ENCODE results near the gene PET100. TPM values are rescaled to one million over a fixed set of nuclear protein-coding genes. Genes with fewer than 3 reads are reported as not detected.

PET100 gene
- total RNA-seq, 2 donors from 2014 or later, result 149 to 182 TPM

DNA sequence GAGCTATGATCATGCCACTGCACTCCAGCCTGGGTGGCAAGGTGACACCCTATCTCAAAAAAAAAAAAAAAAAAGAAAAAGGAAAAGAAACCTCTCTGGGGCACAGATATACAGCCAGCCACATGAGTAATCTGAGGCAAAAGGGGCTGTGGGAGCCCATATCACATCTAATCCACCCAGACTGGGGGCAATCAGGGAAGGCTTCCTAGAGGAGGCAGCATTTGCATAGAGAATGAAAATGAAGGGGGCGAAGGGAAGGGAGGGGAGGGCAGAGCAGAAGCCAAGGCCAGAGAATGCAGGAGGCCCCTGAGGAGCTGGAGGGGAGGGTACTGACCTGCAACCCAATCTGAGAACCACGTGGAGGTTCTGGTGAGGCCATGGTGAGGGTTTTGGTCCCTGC is 20.6 kb downstream of the PET100 start:
- peaks cover 6% of the 10 kb centered on the region for H3K27me3 ChIP-seq (ENCODE audit: control insufficient read depth, insufficient read depth, low read length, poor library complexity, severe bottlenecking)
- H3K9ac ChIP-seq (ENCODE audit: extremely low read depth, low read length, poor library complexity, severe bottlenecking), result no peak overlapping the region
- no peaks in the 10 kb centered on the region for H3K4me1 ChIP-seq (ENCODE audit: control insufficient read depth, insufficient read depth, low read length)
- H3K36me3 Mint-ChIP-seq (ENCODE audit: low read depth), result peaks cover 11% of the 10 kb centered on the region
- WGBS, 2 experiments (ENCODE audit: insufficient coverage in 1 of 2, insufficient read length in 1 of 2), result 43 to 47% methylated on average over 1 to 2 of the region's 2 CpGs
- no peak overlapping the region for H3K27ac Mint-ChIP-seq
- no peaks in the 10 kb centered on the region for H3K9me3 ChIP-seq (ENCODE audit: control insufficient read depth, low read length)
- H3K4me3 ChIP-seq (ENCODE audit: low read length), result no peak overlapping the region
- no peak overlapping the region for H3K27ac ChIP-seq (ENCODE audit: low read depth, low read length)
- TF ChIP-seq, protein P1, sequence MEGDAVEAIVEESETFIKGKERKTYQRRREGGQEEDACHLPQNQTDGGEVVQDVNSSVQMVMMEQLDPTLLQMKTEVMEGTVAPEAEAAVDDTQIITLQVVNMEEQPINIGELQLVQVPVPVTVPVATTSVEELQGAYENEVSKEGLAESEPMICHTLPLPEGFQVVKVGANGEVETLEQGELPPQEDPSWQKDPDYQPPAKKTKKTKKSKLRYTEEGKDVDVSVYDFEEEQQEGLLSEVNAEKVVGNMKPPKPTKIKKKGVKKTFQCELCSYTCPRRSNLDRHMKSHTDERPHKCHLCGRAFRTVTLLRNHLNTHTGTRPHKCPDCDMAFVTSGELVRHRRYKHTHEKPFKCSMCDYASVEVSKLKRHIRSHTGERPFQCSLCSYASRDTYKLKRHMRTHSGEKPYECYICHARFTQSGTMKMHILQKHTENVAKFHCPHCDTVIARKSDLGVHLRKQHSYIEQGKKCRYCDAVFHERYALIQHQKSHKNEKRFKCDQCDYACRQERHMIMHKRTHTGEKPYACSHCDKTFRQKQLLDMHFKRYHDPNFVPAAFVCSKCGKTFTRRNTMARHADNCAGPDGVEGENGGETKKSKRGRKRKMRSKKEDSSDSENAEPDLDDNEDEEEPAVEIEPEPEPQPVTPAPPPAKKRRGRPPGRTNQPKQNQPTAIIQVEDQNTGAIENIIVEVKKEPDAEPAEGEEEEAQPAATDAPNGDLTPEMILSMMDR (conservative IDR thresholded peaks at IDR 0.05), result no peak
- H3K27me3 Mint-ChIP-seq (ENCODE audit: insufficient read depth), result peaks cover 46% of the 10 kb centered on the region
- peaks cover 7% of the 10 kb centered on the region for H3K36me3 ChIP-seq (ENCODE audit: control insufficient read depth, insufficient read depth, low read length)
- H3K4me3 Mint-ChIP-seq, result no peak overlapping the region
- no peaks in the 10 kb centered on the region for H3K9me3 Mint-ChIP-seq
- no peak for DNase-seq
- peaks cover 8% of the 10 kb centered on the region for H3K4me1 Mint-ChIP-seq

DNA sequence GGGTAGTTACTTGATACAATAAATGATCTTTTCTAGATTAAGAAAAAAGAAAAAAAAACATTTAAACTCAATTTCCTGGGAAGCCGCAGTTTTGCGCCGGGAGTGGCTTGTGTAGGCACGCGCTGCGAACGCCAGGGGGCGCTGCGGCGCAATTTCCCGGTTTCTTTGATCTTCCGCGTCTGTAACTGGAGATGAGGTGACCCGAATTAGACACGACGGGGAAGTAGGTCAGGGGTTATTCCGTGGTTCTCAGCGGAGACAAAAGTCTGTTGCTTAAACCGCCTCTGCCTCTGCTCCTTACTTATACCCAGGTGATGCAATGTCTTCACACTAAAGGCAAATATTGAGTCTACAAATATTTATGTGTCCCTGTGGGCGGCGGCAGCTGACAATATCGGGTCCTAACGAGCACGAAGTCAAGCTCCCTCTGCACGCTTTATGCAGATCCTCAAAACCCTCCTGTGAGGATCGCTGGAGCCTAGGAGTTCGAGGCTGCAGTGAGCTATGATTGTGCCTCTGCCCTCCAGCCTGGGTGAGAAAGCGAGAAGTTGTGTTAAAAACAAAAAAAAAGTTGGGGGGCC is 22.6 kb downstream of the PET100 start:
- peak overlapping the region; percentile 73 for H3K4me3 ChIP-seq (ENCODE audit: low read length)
- Mint-ChIP-seq H3K4me3 (no peak overlapping the region), H3K36me3 (ENCODE audit: low read depth) (peaks cover 11% of the 10 kb centered on the region), H3K27me3 (ENCODE audit: insufficient read depth) (peaks cover 54% of the 10 kb centered on the region), H3K4me1 (no peaks in the 10 kb centered on the region), H3K9me3 (no peaks in the 10 kb centered on the region), H3K27ac (no peak overlapping the region)
- peak; percentile 95 for DNase-seq
- H3K9me3 ChIP-seq (ENCODE audit: control insufficient read depth, low read length), result no peaks in the 10 kb centered on the region
- no peaks in the 10 kb centered on the region for H3K36me3 ChIP-seq (ENCODE audit: control insufficient read depth, insufficient read depth, low read length)
- no peaks in the 10 kb centered on the region for H3K4me1 ChIP-seq (ENCODE audit: control insufficient read depth, insufficient read depth, low read length)
- TF ChIP-seq, protein P1 (conservative IDR thresholded peaks at IDR 0.05), result peak; percentile 99
- no peak overlapping the region for H3K27ac ChIP-seq (ENCODE audit: low read depth, low read length)
- peaks cover 9% of the 10 kb centered on the region for H3K27me3 ChIP-seq (ENCODE audit: control insufficient read depth, insufficient read depth, low read length, poor library complexity, severe bottlenecking)
- peak overlapping the region; percentile 13 for H3K9ac ChIP-seq (ENCODE audit: extremely low read depth, low read length, poor library complexity, severe bottlenecking)
- WGBS, 2 experiments (ENCODE audit: insufficient coverage in 1 of 2, insufficient read length in 1 of 2), result 7 to 13% methylated on average over 19 to 28 of the region's 28 CpGs

DNA sequence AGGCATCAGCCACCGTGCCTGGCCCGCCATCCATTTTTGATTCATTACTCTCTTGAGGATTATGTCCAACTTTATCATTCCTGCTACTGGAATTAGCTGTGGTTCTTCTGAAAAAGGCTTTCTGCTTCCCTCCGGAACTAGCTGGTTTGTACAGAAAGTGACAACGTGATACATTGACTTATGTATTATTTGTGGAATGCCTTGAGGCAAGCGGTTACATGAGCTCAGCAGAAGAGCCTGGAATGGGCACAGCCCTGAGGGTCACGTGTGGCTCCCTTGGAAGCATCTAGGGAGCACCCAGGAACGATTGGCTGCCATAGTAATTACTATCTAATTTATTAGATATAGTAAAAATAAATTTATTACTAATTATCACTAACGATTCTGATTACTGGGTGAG is 24.8 kb downstream of the PET100 start:
- H3K36me3 Mint-ChIP-seq (ENCODE audit: low read depth), result no peaks in the 10 kb centered on the region
- peaks cover 63% of the 10 kb centered on the region for H3K27me3 Mint-ChIP-seq (ENCODE audit: insufficient read depth)
- Histone ChIP-seq H3K9me3 (ENCODE audit: control insufficient read depth, low read length) (no peaks in the 10 kb centered on the region), H3K9ac (ENCODE audit: extremely low read depth, low read length, poor library complexity, severe bottlenecking) (no peak overlapping the region), H3K4me3 (ENCODE audit: low read length) (no peak overlapping the region), H3K36me3 (ENCODE audit: control insufficient read depth, insufficient read depth, low read length) (no peaks in the 10 kb centered on the region), H3K4me1 (ENCODE audit: control insufficient read depth, insufficient read depth, low read length) (no peaks in the 10 kb centered on the region), H3K27me3 (ENCODE audit: control insufficient read depth, insufficient read depth, low read length, poor library complexity, severe bottlenecking) (peaks cover 9% of the 10 kb centered on the region), H3K27ac (ENCODE audit: low read depth, low read length) (no peak overlapping the region)
- WGBS, 2 experiments (ENCODE audit: insufficient coverage in 1 of 2, insufficient read length in 1 of 2), result 83 to 88% methylated on average over 4 to 6 of the region's 8 CpGs
- TF ChIP-seq, protein P1 (conservative IDR thresholded peaks at IDR 0.05), result no peak
- no peaks in the 10 kb centered on the region for H3K9me3 Mint-ChIP-seq
- no peaks in the 10 kb centered on the region for H3K4me1 Mint-ChIP-seq
- no peak for DNase-seq
- H3K4me3 Mint-ChIP-seq, result no peak overlapping the region
- no peak overlapping the region for H3K27ac Mint-ChIP-seq

Measured in endodermal cell (in vitro differentiated cells).